DMS79 (cell line): ENCODE data around the gene SEM1.
"Not testable (repeated sequence)": the region's sequence is repeated elsewhere in the genome, so short reads cannot be mapped to it uniquely, and the experiment has no call there.

Source experiments
- DNase-seq: peaks from one replicate; lab custom pipeline; 2025; lab: John Stamatoyannopoulos, UW

The SEM1 gene

GRCh38 chr7:96663457-96663856 lies 46.2 kb downstream of the SEM1 start:
- no peak for DNase-seq

GRCh38 chr7:96662151-96662550 lies 47.5 kb downstream of the SEM1 start:
- DNase-seq = not testable (repeated sequence)

- DNase-seq = no peak
These were observed 51.6 kb downstream of the SEM1 start for GRCh38 chr7:96658022-96658412.

- no peak for DNase-seq
These were observed 52.2 kb downstream of the SEM1 start for GRCh38 chr7:96657347-96658021.

GRCh38 chr7:96655956-96656355 lies 53.7 kb downstream of the SEM1 start:
- DNase-seq = no peak

GRCh38 chr7:96654630-96655188 lies 54.9 kb downstream of the SEM1 start:
- no peak for DNase-seq

GRCh38 chr7:96649981-96650380 lies 59.7 kb downstream of the SEM1 start:
- DNase-seq = no peak

- no peak for DNase-seq
These were observed 60.9 kb downstream of the SEM1 start for GRCh38 chr7:96648784-96649183.

- no peak for DNase-seq
These were observed 61.9 kb downstream of the SEM1 start for GRCh38 chr7:96647733-96648132.

GRCh38 chr7:96645084-96645483 lies 64.6 kb downstream of the SEM1 start:
- no peak for DNase-seq

GRCh38 chr7:96643436-96643835 lies 66.2 kb downstream of the SEM1 start:
- not testable (repeated sequence) for DNase-seq

- DNase-seq = no peak
These were observed 69.6 kb downstream of the SEM1 start for GRCh38 chr7:96640054-96640453.
